HG03460 (cell line): ENCODE data around the gene CHKB.
"Not testable (repeated sequence)": the region's sequence is repeated elsewhere in the genome, so short reads cannot be mapped to it uniquely, and the experiment has no call there.

ENCODE experiments used
- ATAC-seq: cut with Tn5 transposase; IDR thresholded peaks from one replicate; pipeline ENCODE4 v1.9.1; 2021; ENCODE audit not compliant: unreplicated experiment

The CHKB gene

DNA sequence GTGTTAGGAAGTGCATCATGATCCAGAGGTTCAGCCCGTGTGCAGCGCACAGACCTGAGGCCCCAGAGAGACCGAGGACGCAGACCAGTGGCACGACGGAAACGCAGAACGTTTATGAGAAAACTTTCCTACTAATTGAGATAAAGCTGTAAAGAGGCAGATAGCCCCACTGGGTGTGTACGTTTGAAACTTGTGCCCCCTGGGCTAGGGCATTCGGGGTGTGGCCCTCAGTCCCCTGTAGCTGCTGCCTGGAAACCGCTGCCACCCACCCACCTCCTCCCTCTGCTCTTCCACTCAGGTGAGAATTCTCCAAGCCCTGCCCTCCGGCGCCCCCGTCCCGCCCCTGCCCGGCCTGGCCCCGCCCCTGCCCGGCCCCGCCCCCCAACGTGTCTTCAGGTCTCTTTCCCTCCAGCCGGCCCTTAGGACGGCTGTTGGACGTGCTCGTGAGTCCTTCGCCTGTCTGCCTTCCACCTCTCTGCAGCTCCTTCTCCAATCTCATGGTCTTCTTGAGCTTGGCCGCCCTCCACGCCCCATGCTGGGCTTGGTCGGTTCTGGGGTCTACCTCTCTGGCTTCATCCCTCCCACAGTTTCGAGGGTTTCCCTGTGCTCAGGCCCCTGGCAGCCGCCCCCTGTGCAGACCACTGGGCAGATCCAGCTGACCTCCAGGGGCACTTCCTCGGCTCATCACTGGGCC lies 30.0 kb upstream of the CHKB start:
- no peak for ATAC-seq

DNA sequence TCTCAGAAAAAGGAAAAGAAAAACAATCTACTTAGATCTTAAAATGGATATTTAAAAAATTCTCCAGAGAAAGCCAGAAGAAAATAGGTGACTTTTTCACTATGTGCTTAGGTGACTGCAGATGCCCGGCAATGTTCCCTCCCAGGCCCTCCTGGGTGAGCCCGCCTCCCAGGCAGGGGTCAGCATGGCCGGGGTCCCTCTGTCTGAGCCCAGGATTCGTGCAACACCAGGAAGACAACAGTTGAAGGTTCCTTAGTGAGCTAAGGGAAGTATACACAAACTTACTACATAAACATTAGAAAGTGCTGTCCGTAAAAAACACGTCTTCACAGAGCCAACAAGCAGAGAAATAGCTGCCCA lies 29.5 kb upstream of the CHKB start:
- no peak for ATAC-seq

DNA sequence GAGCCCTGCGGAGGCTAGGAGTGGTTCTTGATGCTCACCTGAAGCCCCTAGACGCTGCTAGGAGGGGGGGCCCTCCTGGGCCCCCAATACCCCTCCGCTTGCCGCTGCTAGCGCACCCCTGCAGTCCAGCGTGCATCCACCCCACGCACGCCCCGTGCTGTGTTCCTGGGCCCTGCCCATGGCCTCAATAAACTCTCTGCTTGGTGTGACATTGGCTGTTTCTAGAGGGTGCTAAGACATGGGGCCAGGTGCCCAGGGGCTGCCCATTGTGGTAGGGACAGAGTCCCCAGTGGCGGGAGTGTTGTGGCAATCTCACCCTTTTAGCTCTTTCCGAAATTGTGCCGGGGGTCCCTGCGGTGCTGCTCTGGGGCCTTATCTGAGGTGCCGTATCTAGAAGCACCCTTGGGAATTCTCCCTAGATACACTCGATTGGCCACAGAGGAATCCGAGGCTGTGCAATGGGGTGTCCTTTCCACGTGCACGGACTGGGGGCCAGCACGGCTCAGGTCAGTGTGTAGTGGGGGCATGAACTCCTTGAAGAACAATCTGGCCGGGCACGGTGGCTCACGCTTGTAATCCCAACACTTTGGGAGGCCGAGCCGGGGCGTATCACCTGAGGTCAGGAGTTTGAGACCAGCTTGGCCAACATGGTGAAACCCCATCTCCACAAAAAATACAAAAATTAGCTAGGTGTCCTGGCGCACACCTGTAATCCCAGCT lies 28.9 kb upstream of the CHKB start:
- no peak for ATAC-seq

DNA sequence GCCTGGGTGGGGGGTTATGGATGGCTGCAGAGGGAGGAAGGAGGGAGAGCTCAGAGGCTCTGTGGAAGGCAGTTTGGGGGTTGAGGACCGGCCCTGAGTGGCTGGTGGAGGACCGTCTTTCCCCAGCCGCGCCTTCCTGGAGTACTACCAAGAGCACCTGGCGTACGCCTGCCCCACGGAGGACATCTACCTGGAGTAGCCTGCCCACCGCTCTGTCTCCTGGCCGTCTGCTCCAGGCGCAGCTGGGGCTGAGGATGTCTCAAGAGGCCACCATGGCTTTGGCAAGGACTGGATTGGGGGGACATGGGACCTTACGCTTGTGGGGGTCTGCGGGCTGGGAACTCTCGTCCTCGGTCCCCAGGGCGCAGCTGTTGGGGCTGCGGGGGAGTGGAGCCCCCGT lies 27.9 kb upstream of the CHKB start:
- ATAC-seq, result no peak

DNA sequence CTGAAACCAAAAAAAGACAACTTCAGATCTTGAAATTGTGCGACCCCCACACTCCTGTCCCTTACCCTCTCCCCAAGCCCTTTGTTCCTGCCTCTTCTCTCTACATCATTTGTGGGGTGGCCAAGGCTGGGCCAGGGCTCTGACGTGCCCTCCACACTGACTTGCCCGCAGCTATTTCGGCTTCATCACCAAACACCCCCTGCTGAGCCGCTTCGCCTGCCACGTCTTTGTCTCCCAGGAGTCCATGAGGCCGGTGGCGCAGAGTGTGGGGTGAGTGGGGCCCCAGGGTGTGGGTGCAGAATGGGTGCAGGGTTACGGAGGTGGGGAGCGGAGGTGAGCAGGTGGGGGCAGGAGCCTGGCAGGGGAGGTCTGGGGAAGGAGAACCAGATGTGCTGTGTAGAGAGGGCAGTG lies 27.4 kb upstream of the CHKB start:
- no peak for ATAC-seq

DNA sequence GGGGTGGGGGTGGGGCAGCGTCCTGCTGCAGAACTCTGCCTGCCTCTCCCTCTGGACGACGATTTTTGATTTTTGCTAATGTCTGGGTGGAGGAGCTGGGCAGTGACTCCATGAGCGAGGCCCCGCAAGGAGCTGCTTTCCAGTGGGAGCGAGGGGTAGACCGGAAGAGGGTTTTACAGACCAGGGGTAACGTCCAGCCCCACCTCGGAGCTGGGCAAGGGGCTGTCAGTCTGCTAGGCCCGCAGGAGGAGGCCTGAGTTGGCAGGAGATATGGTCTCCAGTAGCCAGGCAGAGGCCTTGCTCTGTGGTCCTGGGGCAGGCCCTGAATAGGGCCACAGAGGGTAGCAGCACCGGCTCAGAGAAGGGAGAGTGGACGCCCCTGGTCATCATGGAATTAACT lies 26.9 kb upstream of the CHKB start:
- ATAC-seq, result no peak

DNA sequence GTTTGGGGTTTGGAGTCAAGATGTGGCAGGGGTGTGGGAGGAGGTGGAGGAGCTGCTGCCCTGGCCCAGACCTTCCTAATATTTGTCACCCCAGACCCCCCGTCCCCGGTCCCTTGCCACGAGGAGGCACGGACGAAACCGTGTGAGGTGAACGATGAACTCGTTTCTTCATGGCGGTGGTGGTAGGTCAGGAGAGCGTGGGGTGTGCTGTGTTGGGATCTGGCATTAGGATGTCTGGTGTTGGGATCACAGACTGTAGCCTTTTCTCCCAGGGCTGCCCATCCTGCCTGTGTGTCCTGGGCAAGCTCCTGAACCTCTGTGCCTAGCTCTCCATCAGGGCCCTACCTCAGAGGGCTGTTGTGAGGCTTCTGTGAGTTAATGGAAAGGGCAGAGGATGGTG lies 26.3 kb upstream of the CHKB start:
- no peak for ATAC-seq

DNA sequence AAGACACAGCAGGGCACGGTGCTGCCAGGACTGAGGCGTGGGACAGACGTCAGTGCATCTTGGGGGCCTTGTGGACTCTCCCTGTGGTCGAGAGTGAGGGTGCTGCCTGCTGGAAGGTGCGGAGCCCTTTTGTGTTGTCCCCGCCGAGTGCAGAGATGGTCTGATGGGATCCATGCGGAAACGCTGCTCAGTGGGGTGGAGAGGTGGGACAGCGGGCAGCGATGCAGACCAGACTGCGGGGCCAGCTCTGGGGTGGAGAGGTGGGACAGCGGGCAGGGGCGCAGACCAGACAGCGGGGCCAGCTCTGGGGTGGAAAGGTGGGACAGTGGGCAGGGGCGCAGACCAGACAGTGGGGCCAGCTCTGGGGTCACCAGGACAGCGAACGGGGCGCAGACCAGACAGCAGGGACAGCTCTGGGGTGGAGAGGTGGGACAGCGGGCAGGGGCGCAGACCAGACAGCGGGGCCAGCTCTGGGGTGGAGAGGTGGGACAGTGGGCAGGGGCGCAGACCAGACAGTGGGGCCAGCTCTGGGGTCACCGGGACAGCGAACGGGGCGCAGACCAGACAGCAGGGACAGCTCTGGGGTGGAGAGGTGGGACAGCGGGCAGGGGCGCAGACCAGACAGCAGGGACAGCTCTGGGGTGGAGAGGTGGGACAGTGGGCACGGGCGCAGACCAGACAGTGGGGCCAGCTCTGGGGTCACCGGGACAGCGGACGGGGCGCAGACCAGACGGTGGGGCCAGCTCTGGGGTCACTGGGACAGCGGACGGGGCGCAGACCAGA lies 25.6 kb upstream of the CHKB start:
- not testable (repeated sequence) for ATAC-seq

DNA sequence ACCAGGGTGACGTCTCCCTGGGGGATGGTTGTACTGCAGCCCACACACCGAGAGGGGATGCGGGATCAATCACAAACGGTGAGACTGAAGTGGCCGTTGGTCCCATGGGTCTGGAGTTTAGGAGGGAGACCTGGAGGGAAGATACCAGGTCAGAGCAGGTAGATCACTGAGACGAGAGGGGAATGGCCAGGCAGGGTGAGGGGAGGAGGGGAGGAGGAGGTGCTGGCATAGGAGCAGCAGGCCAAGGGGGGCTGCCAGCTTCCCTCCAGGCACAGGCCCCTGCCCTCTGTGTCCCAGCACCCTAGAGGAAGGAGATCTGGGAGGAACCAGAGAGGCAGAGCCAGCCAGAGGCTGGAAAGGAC lies 25.0 kb upstream of the CHKB start:
- no peak for ATAC-seq

DNA sequence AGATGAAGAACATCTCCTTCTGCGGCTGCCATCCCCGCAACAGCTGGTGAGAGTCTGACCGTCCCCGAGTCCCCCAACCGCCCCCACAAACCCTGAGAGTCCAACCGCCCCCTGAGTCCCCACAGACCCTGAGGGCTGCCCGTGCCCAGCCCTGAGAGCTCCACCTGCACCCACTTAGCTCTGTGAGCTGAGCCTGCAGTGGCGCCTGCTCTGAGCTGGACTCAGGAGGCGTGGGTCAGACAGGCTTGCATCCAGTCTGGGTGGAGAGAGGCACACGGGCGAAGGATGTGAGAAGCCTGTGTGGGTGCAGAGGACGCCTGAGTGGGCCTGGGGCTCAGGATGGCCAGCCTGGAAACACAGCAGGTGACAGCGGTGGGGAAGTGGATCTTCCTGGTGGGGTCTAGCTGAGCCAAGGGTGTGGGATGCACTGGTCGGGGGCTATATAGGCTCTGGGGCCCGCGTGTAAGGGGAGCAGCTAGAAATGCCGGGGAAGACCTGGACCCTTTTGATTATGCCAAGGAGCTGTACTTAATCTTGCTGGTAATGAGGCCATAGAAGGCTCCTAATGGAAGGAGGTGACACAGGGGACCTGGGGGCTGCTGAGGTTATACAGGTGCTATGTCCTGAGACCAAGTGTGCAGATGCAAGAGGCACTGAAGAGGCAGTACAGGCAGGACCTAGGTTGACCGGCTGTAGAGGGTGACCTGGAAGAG lies 24.5 kb upstream of the CHKB start:
- no peak for ATAC-seq

DNA sequence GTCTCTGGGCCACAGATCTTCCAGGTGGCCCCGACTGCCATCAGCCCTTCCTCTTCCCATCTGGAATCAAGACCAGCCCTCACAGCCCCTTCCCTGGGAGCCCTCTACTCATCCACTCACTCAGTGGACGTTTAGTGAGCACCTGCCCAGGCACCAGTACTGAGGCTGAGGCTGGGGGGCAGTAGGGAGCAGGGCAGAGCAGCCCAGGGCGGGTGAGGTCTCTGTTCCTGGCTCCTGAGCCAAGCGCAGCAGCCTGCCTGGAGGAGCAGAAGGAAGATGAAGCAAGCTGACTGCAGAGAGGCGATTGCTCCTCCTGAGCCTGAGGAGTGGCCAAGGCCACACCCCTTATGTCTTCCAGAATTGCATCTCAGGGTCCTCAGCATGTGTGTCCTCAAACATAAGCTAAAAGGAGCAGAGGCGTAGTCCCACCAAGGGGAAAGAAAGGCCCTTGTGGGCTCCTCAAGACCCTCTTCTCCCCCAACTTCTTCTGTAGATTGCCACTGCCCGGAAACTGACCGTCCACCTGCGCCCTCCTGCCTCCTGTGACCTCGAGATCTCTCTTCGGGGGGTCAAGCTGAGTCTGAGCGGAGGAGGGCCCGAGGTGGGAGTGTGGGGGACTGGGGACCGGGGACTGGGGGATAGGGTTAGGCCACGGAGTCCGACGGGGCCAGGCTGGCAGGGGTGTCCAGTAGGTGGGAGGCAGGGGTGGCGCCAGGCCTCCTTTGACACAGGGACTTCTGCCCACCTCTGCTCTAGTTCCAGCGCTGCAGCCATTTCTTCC lies 23.7 kb upstream of the CHKB start:
- no peak for ATAC-seq

DNA sequence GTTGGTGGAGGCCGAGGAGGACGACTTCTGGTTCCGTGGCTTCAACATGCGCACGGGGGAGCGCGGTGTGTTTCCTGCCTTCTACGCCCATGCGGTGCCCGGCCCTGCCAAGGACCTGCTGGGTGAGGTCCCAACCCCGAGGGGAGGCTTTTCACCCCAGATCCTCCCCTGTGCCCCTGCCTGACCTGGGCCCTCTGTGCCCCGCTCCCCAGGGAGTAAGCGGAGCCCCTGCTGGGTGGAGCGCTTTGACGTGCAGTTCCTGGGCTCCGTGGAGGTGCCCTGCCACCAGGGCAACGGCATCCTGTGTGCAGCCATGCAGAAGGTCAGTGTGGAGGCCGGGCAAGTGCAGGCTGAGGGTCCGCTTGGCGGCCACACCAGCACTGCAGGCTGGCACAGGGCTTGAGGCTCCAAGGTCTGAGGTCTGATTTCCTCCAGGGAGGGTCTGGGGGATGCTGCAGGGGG lies 23.0 kb upstream of the CHKB start:
- no peak for ATAC-seq

DNA sequence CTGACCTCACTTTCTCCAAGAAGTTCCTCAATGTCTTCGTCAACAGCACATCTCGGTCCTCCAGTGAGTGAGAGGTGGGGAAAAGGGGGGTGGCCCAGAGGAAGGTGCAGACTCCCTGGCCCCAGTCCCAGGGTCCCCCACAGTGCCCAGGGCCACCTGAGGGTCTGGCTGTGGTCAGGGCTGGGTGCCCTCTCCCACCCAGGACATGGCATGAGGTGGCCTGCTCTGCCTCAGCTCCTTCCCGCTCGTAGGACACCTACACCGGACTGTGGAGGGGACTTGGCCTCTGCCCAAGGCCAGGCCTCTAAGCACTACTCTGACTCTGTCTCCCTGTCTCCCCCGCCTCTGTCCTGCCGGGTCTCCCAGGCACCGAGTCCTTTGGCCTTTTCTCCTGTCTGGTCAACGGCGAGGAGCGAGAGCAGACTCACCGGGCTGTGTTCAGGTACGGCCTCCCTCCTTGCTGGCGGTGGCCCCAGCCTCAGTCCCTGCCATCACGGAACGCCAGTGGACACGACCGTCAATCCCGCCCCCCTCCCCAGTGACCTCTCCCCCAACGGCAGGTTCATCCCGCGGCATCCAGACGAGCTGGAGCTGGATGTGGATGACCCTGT lies 22.5 kb upstream of the CHKB start:
- ATAC-seq, result no peak

DNA sequence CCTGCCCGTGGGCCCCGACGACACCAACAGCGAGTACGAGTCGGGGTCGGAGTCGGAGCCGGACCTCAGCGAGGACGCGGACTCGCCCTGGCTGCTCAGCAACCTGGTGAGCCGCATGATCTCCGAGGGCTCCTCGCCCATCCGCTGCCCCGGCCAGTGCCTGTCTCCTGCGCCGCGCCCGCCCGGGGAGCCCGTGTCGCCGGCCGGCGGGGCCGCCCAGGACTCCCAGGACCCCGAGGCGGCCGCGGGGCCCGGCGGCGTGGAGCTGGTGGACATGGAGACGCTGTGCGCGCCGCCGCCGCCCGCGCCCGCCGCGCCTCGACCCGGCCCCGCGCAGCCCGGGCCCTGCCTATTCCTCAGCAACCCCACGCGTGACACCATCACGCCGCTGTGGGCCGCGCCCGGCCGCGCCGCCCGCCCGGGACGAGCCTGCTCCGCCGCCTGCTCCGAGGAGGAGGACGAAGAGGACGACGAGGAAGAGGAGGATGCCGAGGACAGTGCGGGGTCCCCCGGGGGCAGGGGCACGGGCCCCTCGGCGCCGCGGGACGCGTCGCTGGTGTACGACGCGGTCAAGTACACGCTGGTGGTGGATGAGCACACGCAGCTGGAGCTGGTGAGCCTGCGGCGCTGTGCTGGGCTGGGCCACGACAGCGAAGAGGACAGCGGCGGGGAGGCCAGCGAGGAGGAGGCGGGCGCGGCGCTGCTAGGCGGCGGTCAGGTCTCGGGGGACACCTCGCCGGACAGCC lies 21.8 kb upstream of the CHKB start:
- no peak for ATAC-seq

DNA sequence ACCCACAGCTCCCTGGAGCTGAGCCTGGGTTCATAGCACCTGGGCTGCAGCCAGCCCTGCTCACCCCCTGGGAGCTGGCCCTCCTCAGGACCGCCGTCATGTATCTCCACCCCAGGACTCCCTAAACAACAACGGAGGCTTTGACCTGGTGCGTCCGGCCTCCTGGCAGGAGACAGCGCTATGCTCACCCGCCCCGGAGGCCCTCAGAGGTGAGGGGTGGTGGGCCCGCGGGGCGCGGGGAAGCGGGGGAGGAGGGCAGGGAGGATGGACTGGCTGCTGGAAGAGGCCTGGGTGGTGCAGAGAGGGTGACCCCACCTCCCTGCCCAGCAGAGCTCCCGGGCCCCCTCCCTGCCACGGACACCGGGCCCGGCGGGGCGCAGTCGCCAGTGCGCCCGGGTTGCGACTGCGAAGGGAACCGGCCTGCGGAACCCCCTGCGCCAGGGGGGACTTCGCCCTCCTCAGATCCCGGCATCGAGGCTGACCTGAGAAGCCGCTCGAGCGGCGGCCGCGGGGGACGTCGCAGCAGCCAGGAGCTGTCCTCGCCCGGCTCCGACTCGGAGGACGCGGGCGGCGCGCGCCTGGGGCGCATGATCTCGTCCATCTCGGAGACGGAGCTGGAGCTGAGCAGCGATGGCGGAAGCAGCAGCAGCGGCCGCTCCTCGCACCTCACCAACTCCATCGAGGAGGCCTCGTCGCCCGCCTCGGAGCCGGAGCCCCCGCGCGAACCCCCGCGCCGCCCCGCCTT lies 21.0 kb upstream of the CHKB start:
- no peak for ATAC-seq

DNA sequence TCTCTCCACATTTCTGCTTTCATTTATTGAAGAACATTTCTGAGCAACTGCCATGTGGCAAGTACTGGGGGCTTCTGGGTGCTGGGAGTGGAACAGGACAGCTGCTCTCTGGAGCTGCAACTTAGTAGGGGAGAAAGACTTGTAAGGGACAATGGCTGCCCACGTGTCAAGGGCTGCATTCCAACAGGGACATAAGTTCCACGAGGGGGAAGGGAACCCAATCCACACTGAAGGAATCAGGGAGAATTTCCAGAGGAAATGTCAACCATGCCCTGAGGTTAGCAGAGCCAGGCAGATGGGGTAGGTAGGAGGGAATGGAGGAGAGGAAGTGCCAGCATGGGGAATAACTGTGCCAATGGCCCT lies 19.7 kb upstream of the CHKB start:
- ATAC-seq, result no peak

DNA sequence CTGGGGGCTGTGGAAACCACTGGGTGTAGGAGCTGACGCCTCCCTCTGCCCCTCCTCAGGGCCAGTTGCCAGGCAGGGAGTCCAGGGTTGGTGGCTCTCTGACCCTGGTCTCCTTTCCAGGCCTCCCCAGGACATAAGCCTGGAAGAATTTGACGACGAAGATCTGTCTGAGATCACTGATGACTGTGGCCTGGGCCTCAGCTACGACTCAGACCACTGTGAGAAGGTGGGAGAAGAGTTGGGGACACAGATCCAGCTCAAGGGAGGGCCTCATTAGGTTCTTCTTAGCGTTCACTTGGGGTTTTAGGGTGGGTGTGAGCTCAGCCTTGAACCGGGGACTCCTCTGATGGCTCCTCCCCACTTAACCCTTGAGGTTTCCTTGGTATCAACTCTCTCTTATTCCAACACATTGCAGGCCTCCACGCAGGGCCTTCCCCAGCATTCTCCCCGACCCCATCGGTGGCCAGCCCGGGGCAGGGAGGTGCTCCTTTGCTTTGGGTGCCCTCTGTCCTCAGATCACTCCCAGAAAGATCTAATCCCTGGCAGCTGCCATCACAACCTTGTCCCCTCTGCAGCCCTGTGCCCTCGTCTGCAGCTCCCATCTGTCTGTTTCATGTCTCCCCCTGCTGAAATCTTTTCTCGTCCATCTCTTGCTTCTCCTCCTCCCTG lies 19.2 kb upstream of the CHKB start:
- no peak for ATAC-seq

DNA sequence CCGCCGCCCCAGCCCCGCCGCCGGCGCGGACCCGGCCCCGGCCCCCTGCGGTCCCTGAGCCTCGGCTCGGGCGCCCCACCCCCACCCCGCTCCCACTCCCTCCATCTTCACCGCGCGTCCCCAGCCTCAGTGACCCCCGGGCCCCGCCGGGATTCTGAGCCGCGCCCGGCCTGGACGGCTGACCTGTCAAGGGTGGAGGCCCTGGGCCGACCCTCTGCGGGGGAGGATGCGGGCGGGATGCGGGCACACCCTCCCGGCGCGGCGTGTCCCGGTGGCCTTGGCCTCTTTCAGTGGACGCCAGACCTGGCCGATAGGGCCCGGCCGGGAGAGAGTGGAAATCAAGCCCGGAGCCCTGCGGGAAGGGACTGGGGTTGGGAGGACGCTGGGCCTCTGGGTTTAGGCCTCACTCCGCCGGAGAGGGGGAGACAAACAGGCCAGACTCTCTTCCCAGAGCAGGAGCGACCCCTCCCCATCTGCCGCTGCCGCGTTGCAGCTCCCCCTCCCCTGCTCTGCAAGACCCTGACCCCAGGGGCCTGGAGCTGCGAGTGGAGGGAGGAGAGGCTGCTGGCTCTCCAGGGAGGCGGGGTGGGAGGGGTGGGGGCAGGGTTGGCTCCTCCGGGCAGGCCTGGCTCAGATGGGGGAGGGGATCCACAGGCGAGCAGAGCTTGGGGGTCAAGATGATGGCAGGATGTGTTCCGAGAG lies 18.5 kb upstream of the CHKB start:
- ATAC-seq, result no peak
